Neural progenitor cell (in vitro differentiated cells): ENCODE data around the gene LDAH.

Source experiments
- EZH2 ChIP-seq: fragments of 200-600 bp; sonication (generic); IDR thresholded peaks from 2 replicates; pipeline ENCODE4 v1.6.1; 2017; ENCODE audit warnings: antibody characterized with exemption, mild to moderate bottlenecking, moderate library complexity
- EZH2phosphoT487 ChIP-seq: fragments of 200-600 bp; sonication (generic); IDR thresholded peaks from 2 replicates; pipeline ENCODE4 v1.6.1; 2017; ENCODE audit warnings: antibody characterized with exemption

- TF ChIP-seq EZH2phosphoT487 (no peak), EZH2 (no peak)
Measured at GRCh38 chr2:20638014-20638413, 184.9 kb downstream of the LDAH start.
